Retinal pigment epithelial cell (primary cell): ENCODE results near the gene DIDO1.

ENCODE experiments used
- DNase-seq: peaks from one replicate; pipeline ENCODE4 v3.0.0-alpha.2; 2010; ENCODE audit warnings: low read depth
- H3K4me3 ChIP-seq: 2 replicates; pipeline ENCODE4 v1.5.1; 2011; ENCODE audit warnings: mild to moderate bottlenecking, low read length, control low read depth, moderate library complexity
- TF ChIP-seq, protein P1 (sequence below): conservative IDR thresholded peaks from 2 replicates; pipeline ENCODE4 v1.5.1; 2011; ENCODE audit warnings: low read depth, low read length, control low read depth, inconsistent platforms

Gene DIDO1

DNA sequence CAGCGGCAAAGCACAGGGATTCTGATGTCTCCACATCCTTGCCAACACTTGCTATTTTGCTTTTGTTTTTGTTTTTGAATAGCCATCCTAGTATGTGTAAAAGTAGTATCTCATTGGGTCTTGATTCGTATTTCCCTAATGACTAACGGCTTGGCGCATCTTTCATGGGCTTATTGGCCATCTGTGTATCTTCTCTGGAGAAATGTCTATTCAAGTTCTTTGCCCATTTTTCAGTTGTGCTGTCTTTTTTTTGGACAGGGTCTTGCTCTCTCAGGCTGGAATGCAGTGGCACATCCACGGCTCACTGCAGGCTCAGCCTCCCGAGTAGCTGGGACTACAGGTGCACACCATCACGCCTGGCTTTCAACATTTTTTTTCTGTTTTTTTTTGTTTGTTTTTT is 82.1 kb downstream of the DIDO1 start:
- H3K4me3 ChIP-seq: no peak overlapping the region
- TF ChIP-seq, protein P1, sequence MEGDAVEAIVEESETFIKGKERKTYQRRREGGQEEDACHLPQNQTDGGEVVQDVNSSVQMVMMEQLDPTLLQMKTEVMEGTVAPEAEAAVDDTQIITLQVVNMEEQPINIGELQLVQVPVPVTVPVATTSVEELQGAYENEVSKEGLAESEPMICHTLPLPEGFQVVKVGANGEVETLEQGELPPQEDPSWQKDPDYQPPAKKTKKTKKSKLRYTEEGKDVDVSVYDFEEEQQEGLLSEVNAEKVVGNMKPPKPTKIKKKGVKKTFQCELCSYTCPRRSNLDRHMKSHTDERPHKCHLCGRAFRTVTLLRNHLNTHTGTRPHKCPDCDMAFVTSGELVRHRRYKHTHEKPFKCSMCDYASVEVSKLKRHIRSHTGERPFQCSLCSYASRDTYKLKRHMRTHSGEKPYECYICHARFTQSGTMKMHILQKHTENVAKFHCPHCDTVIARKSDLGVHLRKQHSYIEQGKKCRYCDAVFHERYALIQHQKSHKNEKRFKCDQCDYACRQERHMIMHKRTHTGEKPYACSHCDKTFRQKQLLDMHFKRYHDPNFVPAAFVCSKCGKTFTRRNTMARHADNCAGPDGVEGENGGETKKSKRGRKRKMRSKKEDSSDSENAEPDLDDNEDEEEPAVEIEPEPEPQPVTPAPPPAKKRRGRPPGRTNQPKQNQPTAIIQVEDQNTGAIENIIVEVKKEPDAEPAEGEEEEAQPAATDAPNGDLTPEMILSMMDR: no peak
- DNase-seq: no peak

DNA sequence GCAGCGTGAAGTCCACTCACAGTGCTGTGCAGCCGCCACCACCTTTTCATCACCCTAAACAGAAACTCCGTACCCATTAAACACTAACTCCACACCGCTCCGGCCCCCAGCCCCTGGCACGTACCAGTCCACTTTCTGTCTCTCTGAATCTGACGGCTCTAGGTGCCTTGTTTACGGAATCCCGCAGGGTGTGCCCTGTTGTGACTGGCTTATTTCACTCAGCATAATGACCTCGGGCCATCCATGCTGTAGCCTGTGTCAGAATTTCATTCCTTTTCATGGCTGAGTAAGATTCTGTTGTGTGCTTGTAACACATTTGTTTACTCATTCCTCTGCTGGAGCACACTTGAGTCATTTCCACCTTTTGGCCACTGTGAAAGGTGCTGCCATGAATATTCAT is 82.6 kb downstream of the DIDO1 start:
- DNase-seq: no peak
- TF ChIP-seq, protein P1: no peak
- H3K4me3 ChIP-seq: no peak overlapping the region

DNA sequence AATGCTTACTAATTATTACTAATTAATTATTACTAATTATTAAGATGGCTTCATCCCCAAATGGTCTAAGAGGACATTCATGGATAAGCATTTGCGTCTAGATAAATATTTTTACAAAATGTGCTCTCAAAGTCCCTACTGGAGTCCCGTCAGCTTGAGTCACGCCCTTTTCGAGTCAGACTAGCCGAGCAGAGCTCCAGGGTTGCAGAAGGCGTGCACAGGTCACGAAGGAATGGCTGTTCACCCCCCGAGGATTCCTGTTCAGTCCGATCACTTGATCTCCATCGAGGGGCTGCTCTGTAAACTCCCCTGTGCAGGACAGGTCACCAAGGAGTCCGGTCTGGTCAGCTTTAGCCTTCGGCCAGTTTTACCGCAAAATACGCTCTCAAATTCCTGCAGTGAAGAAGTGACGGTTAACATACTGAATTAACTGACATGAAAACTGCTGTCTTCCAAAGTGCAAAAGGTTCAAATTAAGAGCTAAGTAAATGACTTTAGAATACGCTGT is 84.5 kb downstream of the DIDO1 start:
- TF ChIP-seq, protein P1: no peak
- H3K4me3 ChIP-seq: no peak overlapping the region
- DNase-seq: no peak

DNA sequence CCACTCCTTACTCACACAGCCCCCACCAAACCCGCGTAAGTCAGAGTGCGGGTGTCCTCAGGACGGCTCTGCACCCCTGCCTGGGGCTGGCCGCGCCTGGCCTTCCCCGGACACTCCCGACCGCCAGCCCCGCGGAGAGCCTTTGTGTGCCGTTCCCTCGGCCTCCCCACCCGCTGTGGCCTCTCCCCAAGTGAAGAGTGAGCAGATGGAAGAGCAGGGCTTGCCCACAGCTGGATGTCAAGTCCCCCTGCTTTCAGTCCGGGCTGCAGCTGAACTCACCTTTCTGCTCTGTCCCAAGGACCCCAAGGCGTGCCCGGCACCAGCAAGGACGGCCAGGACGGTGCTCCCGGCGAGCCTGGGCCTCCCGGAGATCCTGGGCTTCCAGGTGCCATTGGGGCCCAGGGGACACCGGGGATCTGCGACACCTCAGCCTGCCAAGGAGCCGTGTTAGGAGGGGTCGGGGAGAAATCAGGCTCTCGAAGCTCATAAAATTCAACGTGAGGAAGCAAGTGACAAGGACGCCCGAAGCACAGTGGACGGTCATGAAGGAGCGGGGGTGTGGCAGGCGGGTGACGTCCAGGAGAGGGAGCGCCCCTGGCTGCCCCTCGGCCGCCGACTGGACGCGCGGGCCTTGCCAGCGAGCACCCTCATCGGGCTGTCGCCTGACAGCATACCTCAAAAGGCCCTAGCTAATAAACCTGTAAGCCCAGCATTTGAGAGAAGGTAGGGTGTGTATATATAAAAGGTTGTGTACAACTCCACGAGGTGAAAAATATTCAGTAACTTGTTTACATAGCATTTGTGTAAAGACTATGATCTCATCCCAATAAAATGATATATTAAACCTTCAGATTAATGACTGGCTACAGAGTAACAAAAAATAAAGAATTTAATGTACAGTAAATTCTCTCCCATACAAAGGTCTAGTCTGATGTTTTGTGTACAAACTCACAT is 85.8 kb downstream of the DIDO1 start:
- DNase-seq: no peak
- TF ChIP-seq, protein P1: no peak

DNA sequence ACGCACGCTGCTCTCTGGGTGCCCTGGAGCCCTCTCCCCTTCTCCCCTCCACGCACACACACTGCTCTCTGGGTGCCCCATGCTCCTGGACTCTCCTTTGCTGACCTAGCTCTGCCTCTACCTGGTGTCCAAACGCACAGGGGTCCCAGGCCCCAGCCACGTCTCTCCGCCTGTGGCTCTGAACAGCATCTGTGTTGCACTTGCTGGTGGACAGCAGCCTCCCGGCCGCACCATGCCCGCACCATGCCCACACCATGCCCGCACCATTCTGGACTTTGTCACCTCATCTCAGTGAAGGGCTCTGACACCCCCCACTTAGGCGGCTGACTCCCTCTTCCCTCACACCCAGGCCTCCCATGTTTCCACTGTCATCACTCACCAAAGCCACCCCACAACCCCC is 86.5 kb downstream of the DIDO1 start:
- no peak overlapping the region for H3K4me3 ChIP-seq
- TF ChIP-seq, protein P1: no peak
- no peak for DNase-seq

More for the DNA sequence above, 85.8 kb downstream of the DIDO1 start:
- H3K4me3 ChIP-seq: no peak overlapping the region

- TF ChIP-seq, protein P1: no peak
- no peak overlapping the region for H3K4me3 ChIP-seq
- DNase-seq: no peak
Observed at GRCh38 chr20:62839261-62839660, 87.0 kb downstream of the DIDO1 start.
